ENCODE results near the gene TTC23L.

The TTC23L gene

GRCh38 chr5:34924462-34924765 is 85.5 kb downstream of the TTC23L start:
- no peak for DNase-seq

- DNase-seq = no peak
Observed at GRCh38 chr5:34926318-34926888, 87.4 kb downstream of the TTC23L start.

- no peak for DNase-seq
Observed at GRCh38 chr5:34927785-34928184, 88.8 kb downstream of the TTC23L start.

- DNase-seq = peak; percentile 14
Observed at GRCh38 chr5:34928267-34928666, 89.3 kb downstream of the TTC23L start.

GRCh38 chr5:34929134-34929719 is 90.3 kb downstream of the TTC23L start, which contains the start of gene DNAJC21:
DNAJC21 (plus strand) TSS chr5:34929559; CDS start chr5:34929820, 261 bp downstream.
- DNase-seq = peak; percentile 99

- DNase-seq = peak; percentile 90
Observed at GRCh38 chr5:34929720-34930461, 90.9 kb downstream of the TTC23L start.

GRCh38 chr5:34930462-34930844 is 91.5 kb downstream of the TTC23L start:
- no peak for DNase-seq

GRCh38 chr5:34930870-34931269 is 91.9 kb downstream of the TTC23L start:
- no peak for DNase-seq

- no peak for DNase-seq
Observed at GRCh38 chr5:34932947-34933346, 94.0 kb downstream of the TTC23L start.

GRCh38 chr5:34941936-34942335 is 103.0 kb downstream of the TTC23L start:
- no peak for DNase-seq

GRCh38 chr5:34944044-34944443 is 105.1 kb downstream of the TTC23L start:
- DNase-seq = no peak

- DNase-seq = no peak
Observed at GRCh38 chr5:34944460-34945047, 105.6 kb downstream of the TTC23L start.

All from eye (tissue), 1 donor.